MG63 (cell line): ENCODE results near the gene PLS3. TPM values are rescaled to one million over a fixed set of nuclear protein-coding genes. Genes with fewer than 3 reads are reported as not detected.

ENCODE experiments used
- DNase-seq: peaks from one replicate; pipeline ENCODE4 v3.0.0-alpha.2; 2020
- H3K27me3 ChIP-seq: fragments of 250-450 bp; sonication (Bioruptor Pico); 2 replicates; pipeline ENCODE4 v1.5.1; 2020; ENCODE audit warnings: mild to moderate bottlenecking, moderate library complexity
- H3K36me3 ChIP-seq: fragments of 250-450 bp; sonication (Bioruptor Pico); 2 replicates; pipeline ENCODE4 v1.5.1; 2020; ENCODE audit warnings: mild to moderate bottlenecking, moderate library complexity
- H3K4me3 ChIP-seq: fragments of 250-450 bp; sonication (Bioruptor Pico); 2 replicates; pipeline ENCODE4 v1.5.1; 2020; ENCODE audit warnings: mild to moderate bottlenecking, moderate library complexity
- H3K9me3 ChIP-seq: fragments of 250-450 bp; sonication (Bioruptor Pico); 2 replicates; pipeline ENCODE4 v1.5.1; 2020; ENCODE audit warnings: mild to moderate bottlenecking, moderate library complexity
- total RNA-seq: library from RNA; depleted of rRNA; stranded (reverse); fragments of >200 nt; shearing (Covaris generic); gene quantifications from 2 replicates; pipeline ENCODE4 v1.2.3, GENCODE V29; 2014; ENCODE audit warnings: low replicate concordance

Gene PLS3
- total RNA-seq, 1 experiment from 2014 or later: 112 TPM

DNA sequence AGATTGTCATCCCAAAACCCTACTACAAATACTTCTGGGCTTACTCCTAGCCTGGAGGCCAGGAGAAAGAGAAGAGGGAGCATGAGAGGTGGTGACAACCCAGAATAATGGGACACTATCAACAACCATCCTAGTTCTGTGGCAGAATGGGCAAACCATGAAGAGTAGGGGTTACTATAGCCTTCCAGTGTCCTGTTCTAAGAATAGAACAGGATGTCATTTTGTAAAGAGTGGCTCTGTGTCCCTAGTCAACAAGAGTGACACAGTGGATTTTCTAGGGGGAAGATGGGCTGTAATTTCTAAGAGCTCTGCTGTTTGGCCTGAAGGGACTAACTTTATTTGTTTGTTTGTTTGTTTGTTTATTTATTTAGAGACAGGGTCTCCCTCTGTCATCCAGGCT lies 136.0 kb downstream of the PLS3 start:
- Histone ChIP-seq H3K36me3 (no peaks in the 10 kb centered on the region), H3K4me3 (no peak overlapping the region), H3K27me3 (no peaks in the 10 kb centered on the region), H3K9me3 (no peaks in the 10 kb centered on the region)
- no peak for DNase-seq

DNA sequence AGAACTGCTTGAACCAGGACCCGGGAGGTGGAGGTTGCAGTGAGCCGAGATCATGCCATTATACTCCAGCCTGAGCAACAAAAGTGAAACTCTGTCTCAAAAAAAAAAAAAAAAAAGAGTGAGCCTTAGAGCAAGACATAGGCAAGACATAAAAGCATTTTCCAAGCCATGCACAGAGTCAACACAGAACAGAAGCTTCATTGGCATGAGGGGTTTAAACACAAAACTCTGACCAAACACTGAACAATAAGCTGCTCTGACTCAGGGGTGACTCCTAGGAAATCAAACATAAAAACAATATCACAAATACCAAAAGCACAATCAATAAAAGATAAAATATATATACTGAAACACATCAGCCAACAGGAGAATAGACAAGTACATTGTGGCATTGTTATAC lies 136.8 kb downstream of the PLS3 start:
- no peaks in the 10 kb centered on the region for H3K27me3 ChIP-seq
- no peak overlapping the region for H3K4me3 ChIP-seq
- DNase-seq: no peak
- H3K36me3 ChIP-seq: no peaks in the 10 kb centered on the region
- no peaks in the 10 kb centered on the region for H3K9me3 ChIP-seq
